ENCODE results near the gene SLC17A4. TPM values are rescaled to one million over a fixed set of nuclear protein-coding genes. Genes with fewer than 3 reads are reported as not detected.

SLC17A4 gene
- total RNA-seq, 4 donors from 2014 or later, result not detected

DNA sequence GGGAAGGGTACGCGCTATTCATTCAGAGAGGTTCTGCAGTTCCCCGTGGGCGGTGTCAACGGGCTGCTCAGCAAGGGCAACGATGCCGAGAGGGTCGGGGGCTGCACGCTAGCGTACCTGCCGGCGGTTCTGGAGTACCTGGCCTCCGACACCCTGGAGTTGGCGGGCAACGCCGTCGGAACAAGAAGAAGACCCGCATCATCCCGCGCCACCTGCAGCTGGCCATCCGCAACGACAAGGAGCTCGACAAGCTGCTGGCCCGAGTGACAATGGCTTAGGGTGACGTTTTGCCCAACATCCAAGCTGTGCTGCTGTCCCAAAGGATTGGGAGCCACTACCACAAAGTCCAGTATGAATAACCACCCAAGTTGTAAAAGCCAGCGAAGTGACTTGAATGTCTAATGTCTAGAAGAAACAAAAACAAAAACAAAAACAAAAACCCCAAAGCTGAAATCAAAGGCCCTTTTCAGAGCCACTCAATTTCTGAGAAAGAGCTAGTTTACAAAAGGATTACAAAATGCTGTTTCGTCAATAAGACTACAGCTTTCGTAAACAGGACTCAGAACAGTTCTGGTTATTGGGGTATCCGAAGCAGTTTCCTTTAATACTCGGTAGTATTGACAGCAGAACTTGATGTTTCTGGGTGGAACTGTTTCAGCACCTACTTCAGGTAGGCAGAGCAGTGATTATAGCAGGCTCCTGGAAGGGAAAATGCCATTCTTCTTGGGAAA, 21.9 kb upstream of the SLC17A4 start:
- H3K27ac ChIP-seq, result no peak overlapping the region
- no peaks in the 10 kb centered on the region for H3K4me1 ChIP-seq
- H3K9me3 ChIP-seq, result peaks cover 0 to 5% (median 0%) of the 10 kb centered on the region in 4 donors
- no peak overlapping the region for H3K4me3 ChIP-seq
- peaks cover 0 to 9% of the 10 kb centered on the region in 2 donors for H3K27me3 ChIP-seq
- 53 to 57% methylated on average over 26 to 30 of the region's 30 CpGs for WGBS, 2 donors
- TF ChIP-seq POLR2A (IDR thresholded peaks at IDR 0.05) (no peak), CTCF (IDR thresholded peaks at IDR 0.05) (no peak), EP300 (IDR thresholded peaks at IDR 0.05) (no peak)
- DNase-seq (ENCODE audit: low spot score in 2 of 2), result no peak
- no peaks in the 10 kb centered on the region for H3K36me3 ChIP-seq

GRCh38 chr6:25735261-25735660, 19.3 kb upstream of the SLC17A4 start:
- no peak for DNase-seq (ENCODE audit: low spot score in 2 of 2)
- TF ChIP-seq EP300 (IDR thresholded peaks at IDR 0.05), result no peak
- no peak for TF ChIP-seq CTCF (IDR thresholded peaks at IDR 0.05)
- no peak for TF ChIP-seq POLR2A (IDR thresholded peaks at IDR 0.05)
- Histone ChIP-seq H3K36me3 (no peaks in the 10 kb centered on the region), H3K27ac (no peak overlapping the region), H3K27me3 (peaks cover 0 to 9% of the 10 kb centered on the region in 2 donors), H3K4me3 (no peak overlapping the region), H3K4me1 (no peaks in the 10 kb centered on the region), H3K9me3 (peaks cover 0 to 5% (median 0%) of the 10 kb centered on the region in 4 donors)

DNA sequence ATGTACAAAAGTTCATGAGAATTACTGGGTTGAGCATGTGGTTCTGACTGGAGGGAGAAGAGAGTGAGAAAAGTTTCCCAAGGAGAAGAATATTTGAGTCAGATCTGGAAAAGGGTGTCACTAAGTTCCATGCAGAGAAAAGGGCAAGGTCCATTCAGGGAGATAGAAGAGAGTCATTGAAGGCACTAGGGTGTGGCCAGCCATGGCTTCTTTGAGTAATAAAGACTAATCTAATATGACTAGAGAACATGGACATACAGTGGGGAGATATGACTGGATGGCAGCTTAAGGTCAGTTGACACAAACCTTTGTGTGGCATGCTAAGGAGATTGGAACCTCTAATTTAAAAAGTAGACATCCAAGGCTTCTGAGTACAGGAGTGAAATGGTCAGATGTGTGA, 10.7 kb upstream of the SLC17A4 start:
- no peaks in the 10 kb centered on the region for H3K4me1 ChIP-seq
- no peaks in the 10 kb centered on the region for H3K9me3 ChIP-seq
- TF ChIP-seq POLR2A (IDR thresholded peaks at IDR 0.05), result no peak
- no peak for TF ChIP-seq EP300 (IDR thresholded peaks at IDR 0.05)
- no peak for TF ChIP-seq CTCF (IDR thresholded peaks at IDR 0.05)
- H3K27me3 ChIP-seq, result no peaks in the 10 kb centered on the region
- DNase-seq (ENCODE audit: low spot score in 2 of 2), result no peak
- no peak overlapping the region for H3K4me3 ChIP-seq
- no peaks in the 10 kb centered on the region for H3K36me3 ChIP-seq
- no peak overlapping the region for H3K27ac ChIP-seq

GRCh38 chr6:25745836-25746235, 8.7 kb upstream of the SLC17A4 start:
- Histone ChIP-seq H3K36me3 (no peaks in the 10 kb centered on the region), H3K4me3 (no peak overlapping the region), H3K9me3 (no peaks in the 10 kb centered on the region), H3K27me3 (no peaks in the 10 kb centered on the region), H3K4me1 (no peaks in the 10 kb centered on the region), H3K27ac (no peak overlapping the region)
- no peak for DNase-seq (ENCODE audit: low spot score in 2 of 2)
- TF ChIP-seq POLR2A (IDR thresholded peaks at IDR 0.05), result no peak
- TF ChIP-seq EP300 (IDR thresholded peaks at IDR 0.05), result no peak
- no peak for TF ChIP-seq CTCF (IDR thresholded peaks at IDR 0.05)
- 88 to 92% methylated on average over 4 of the region's 4 CpGs for WGBS, 2 donors

- no peak for DNase-seq (ENCODE audit: low spot score in 2 of 2)
- Histone ChIP-seq H3K27me3 (no peaks in the 10 kb centered on the region), H3K9me3 (no peaks in the 10 kb centered on the region), H3K4me3 (no peak overlapping the region), H3K36me3 (no peaks in the 10 kb centered on the region), H3K27ac (no peak overlapping the region), H3K4me1 (no peaks in the 10 kb centered on the region)
- 75 to 84% methylated on average over 1 of the region's 1 CpG for WGBS, 2 donors
- TF ChIP-seq EP300 (IDR thresholded peaks at IDR 0.05) (no peak), CTCF (IDR thresholded peaks at IDR 0.05) (no peak), POLR2A (IDR thresholded peaks at IDR 0.05) (no peak)
Observed at GRCh38 chr6:25746968-25747367, 7.6 kb upstream of the SLC17A4 start.

All from tibial nerve (tissue), 4 donors.